Activated CD4-positive, CD25-positive, alpha-beta regulatory T cell treated with anti-CD3 and anti-CD28 coated beads, Interleukin-2, amount 50 U/mL, for 72 hours (primary cell): ENCODE data around the gene EGR4.
"Not testable (repeated sequence)": the region's sequence is repeated elsewhere in the genome, so short reads cannot be mapped to it uniquely, and the experiment has no call there.

Experiments
- DNase-seq: peaks from one replicate; pipeline ENCODE4 v3.0.0; 2021

Gene EGR4

GRCh38 chr2:73262691-73263429 is 30.5 kb downstream of the EGR4 start:
- not testable (repeated sequence) for DNase-seq

DNA sequence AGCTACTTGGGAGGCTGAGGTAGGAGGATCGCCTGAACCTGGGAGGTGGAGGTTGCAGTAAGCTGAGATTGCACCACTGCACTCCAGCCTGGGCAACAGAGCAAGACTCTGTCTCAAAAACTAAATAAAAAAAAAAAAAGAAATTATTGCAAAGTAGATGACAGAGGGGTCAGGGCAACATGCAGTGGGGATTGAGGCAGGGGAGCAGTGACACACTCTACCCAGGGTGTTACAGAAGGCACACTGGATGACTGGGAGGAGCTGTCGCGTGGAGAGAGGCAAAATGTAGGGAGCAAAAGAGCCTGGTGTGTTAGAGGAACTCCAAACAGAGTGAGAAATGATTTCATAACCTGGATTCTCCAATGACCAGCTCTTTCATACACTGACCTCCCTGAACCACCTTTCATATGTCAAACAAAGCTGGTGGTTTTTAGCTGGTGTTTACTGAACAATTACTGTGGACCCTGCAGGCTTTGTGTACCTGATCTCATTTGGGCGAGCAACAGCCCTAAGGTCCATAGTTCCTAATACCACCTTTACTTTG is 31.2 kb downstream of the EGR4 start:
- no peak for DNase-seq

DNA sequence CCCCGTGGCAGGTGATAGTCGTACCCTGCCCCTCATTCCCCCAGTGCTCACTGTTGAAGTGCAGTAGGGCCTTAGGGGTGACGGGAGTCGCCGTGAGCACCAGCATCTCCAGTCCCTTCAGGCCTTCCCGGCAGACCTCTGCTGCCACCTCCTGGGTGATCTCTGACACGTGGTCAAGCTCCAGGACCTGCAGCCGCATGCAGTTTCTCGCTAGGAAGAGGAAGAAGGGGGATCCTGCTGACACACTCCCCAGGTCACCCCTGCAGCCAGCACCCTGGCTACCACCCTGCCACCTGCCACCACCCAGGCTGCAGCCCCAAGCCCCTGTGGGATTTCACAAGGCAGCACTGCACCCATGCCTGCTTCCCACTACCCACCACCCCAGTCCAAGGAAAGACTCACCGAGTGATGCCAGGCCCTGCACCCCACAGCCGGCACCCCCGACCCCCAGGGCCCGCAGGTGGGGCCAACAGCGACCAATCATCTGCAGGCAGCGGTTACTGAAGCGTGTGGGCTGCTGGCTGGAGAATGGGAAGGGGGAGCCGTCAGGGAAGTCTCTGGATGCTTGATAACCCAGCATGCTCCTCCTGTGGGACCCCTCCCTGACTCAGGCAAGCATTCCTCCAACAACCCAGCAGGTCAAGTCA is 32.9 kb downstream of the EGR4 start:
- no peak for DNase-seq

GRCh38 chr2:73259704-73260337 is 33.5 kb downstream of the EGR4 start:
- DNase-seq = no peak

GRCh38 chr2:73259276-73259675 is 34.1 kb downstream of the EGR4 start:
- no peak for DNase-seq

DNA sequence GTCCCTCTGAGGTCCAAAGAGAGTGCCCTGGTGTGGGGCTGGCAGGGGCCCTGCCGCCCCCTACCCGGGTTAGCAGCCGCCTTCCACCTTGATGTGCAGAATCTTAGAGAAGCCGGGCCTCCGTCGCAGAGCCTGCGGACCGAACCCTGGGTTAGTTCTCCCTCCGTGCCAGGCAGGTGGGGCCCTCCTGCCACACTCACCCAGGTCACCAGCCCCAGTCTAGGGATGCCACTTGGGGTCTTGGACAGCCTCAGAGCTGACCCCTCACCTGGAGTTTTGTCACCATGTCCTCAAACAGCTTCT is 34.5 kb downstream of the EGR4 start:
- no peak for DNase-seq

- no peak for DNase-seq
Observed at GRCh38 chr2:73258186-73258912, 35.0 kb downstream of the EGR4 start.

GRCh38 chr2:73257425-73258125 is 35.8 kb downstream of the EGR4 start:
- no peak for DNase-seq

DNA sequence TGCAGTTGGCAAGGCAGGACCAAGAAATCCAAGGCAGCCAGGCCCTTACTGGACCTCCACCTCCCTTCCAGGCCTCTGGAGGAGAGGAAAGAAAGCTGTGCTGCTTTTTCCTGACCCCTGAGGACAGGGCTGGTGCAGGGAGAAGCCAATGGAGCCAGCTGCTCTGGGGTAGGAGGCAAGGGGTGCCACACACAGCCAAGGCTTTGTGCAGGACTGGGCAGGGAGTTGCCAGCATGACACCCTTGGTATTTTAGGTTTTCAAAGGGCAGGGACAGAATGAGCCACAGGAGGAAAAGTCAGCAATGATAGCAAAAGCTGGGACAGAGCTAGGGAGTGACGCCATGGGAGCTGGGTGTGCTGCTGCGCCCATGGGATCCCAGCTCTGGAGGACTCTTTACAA is 36.3 kb downstream of the EGR4 start:
- DNase-seq = no peak

GRCh38 chr2:73256618-73256922 is 36.8 kb downstream of the EGR4 start:
- no peak for DNase-seq

DNA sequence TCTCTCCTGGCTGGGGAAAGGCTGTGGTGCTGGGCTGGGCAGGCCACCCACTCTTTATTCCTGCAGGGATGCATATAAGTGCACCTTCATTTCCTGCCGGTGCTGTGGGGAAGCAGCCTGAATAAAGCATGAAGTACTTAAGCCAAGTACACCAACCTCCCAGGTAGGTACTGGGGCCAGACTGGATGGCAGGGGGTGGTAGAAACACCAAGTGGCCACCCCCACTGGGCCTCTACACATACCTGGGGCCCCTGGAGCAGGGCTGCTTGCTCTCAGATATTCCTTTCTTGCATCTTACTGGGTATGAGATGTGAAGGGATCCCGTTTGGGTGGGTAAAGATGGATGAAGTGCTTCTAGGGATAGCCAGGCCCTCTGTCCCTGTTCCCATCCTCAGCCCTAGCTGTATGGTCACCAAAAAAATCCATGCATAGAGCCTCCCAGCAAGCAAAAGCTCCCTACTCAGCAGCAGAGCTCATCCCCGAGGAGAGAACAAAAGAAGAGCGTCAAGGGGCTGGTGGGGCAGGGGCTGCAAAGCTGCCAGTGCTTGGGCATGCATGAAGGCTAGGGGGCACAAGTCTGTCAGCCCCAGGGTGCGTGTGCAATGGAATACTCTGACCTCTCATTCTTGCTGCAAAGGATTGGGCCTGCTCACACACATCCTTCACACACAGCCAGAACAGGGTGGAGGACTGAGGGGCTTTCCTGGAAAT is 37.3 kb downstream of the EGR4 start:
- DNase-seq = no peak

DNA sequence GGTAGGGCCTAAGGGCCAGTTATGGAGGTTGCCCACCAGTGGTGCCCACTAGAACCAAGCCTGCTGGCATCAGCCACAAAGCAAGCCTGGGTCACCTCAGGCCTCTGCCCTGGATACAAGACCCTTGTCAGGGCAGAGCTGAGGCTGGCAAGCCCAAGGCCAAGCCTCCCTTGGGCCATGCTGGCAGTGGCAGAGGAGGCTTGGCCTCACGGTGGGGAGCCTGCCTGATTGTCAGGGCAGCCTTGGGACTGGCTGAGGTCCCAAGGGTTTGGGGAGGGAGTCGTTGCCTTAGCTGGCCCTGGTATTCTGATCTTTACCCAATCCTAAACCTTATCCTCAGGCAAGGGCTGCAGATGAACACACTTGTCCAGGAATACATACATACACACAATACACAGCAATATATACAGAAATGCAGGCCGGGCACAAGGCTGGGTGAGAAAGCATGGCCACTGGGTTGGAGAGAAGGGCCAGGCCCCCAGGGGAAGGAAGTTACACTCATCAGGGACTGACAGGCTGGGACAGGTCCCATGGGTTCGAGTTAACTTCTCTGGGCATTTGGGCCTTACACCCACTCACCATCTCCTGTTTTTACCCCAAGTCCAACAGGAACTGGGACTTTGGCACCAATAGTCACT is 38.2 kb downstream of the EGR4 start:
- no peak for DNase-seq

DNA sequence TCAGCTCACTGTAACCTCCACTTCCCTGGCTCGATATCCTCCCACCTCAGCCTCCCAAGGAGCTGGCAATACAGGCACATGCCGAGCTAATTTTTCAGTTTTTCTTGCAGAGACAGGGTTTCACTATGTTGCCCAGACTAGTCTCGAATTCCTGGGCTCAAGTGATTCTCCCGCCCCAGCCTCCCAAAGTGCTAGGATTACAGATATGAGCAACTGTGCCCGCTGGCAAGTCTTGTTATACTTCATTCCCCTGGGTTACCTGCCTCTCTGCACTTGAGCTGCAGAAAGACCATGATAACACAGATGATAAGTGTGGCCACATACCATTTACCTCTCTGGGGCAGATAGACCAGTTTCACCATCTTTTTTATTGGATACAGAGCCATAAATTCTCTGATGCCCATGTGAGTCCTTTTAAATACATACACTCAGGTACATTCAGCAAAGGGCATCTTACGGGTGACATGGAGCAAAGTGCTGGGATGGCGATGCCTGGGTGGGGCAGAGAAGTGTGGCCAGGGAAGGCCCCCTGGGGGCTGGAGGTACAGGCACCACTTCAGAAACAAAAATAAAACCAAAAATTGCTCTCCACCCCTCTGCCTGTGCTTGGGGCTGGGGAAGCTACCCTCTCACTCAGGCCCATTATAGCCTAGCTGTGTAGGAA is 38.9 kb downstream of the EGR4 start:
- no peak for DNase-seq

GRCh38 chr2:73253901-73254300 is 39.4 kb downstream of the EGR4 start:
- DNase-seq = no peak

DNA sequence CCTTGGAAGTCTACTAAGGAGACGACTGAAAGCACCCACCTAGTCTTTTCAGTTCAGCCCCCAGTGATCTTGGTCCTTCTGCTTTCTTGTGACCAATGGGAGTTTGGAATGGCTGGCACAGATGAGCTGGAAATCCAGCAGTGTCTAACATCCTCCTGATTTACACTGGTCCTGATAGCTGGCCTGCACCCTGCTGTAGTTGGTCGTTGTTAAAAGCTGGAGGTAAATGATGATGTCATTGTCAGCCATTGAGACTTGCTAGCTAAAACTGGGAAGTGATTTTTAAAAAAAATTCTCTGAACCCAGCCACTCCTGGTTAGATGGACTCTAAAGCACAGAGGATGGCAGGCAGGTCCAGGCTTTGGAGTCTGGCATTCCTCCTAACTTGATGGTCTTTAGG is 39.9 kb downstream of the EGR4 start:
- DNase-seq = no peak

DNA sequence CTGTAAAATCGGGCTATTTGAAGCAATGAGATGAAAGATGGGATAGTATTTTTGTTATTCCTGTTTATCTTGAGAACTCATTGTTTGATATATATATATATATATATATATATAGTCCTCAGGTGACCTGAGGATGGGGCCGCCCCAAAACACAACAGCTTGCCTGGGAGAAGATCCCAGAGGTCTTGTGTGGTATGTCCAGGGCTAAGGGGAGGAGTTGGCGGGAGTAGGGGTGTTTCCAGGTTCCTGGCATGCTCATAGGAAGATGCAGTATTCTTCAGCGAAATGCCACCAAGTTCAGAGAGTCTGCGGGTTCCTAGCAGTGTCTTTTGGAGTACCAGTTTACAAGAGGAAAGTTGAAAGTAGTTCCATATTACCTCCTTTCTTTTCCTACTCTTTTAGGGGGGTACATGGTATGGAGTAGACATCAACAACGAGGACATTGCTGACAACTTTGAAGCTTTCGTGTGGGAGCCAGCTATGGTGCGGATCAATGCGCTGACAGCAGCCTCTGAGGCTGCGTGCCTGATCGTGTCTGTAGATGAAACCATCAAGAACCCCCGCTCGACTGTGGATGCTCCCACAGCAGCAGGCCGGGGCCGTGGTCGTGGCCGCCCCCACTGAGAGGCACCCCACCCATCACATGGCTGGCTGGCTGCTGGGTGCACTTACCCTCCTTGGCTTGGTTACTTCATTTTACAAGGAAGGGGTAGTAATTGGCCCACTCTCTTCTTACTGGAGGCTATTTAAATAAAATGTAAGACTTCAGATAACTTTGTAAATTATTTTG is 40.9 kb downstream of the EGR4 start:
- no peak for DNase-seq

GRCh38 chr2:73250872-73251846 is 42.2 kb downstream of the EGR4 start:
- DNase-seq = no peak

DNA sequence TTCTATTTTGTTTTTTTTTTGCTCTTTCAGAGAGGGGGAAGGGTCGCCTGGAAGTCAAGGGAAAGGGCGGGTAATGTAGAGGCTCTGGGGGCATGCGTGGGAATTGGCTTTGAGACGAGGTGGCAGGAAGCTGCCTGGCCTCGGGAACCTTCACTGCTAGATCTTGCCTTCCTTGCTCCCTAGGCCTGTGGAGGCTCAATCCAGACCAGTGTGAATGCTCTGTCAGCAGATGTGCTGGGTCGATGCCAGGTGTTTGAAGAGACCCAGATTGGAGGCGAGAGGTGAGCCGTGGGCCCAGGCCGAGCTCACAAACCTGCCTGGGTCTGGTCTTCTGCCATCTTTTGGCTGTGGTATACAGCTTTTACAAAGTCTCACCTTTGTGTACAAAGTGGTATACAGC is 43.7 kb downstream of the EGR4 start:
- no peak for DNase-seq

- no peak for DNase-seq
Observed at GRCh38 chr2:73246850-73247249, 46.5 kb downstream of the EGR4 start.
